HepG2 (cell line): ENCODE measurements around the gene SCGB3A1.

ENCODE experiments used
- KAT2B ChIP-seq: fragments of 150-350 bp; IDR thresholded peaks from 2 replicates; pipeline ENCODE4 v1.6.1; 2014; ENCODE audit warnings: low read depth, low read length, borderline replicate concordance
- KAT7 ChIP-seq: IDR thresholded peaks from 2 replicates; pipeline ENCODE4 v1.6.1; 2018; ENCODE audit warnings: borderline replicate concordance, missing compliant biosample characterization
- MAFK ChIP-seq, 2 experiments: IDR thresholded peaks in 1 of 2; conservative IDR thresholded peaks in 1 of 2; 2 replicates each; pipeline ENCODE4 v1.6.1; 2011; ENCODE audit warnings: improper control_type of control experiment in 2 of 2, low read length in 2 of 2
- RBAK ChIP-seq: sonication (generic); formaldehyde crosslinking; IDR thresholded peaks from 2 replicates; pipeline ENCODE4 v1.5.1; 2020; ENCODE audit warnings: mild to moderate bottlenecking, missing genetic modification reagents
- SMC3 ChIP-seq: IDR thresholded peaks from 2 replicates; pipeline ENCODE4 v1.6.1; 2011; ENCODE audit warnings: low read length, improper control_type of control experiment
- TOPORS ChIP-seq: sonication (generic); formaldehyde crosslinking; IDR thresholded peaks from 2 replicates; pipeline ENCODE4 v1.8.0; 2023; ENCODE audit warnings: mild to moderate bottlenecking, missing genetic modification reagents
- ZFYVE20 ChIP-seq: sonication (generic); formaldehyde crosslinking; IDR thresholded peaks from 2 replicates; pipeline ENCODE4 v1.8.0; 2023; ENCODE audit warnings: low read depth, mild to moderate bottlenecking, moderate library complexity, missing genetic modification reagents, borderline replicate concordance
- ZNF124 ChIP-seq: sonication (generic); formaldehyde crosslinking; IDR thresholded peaks from 2 replicates; pipeline ENCODE4 v1.4.0; 2020; ENCODE audit warnings: missing genetic modification reagents
- ZNF343 ChIP-seq: sonication (generic); formaldehyde crosslinking; IDR thresholded peaks from 2 replicates; pipeline ENCODE4 v1.4.0; 2020; ENCODE audit warnings: mild to moderate bottlenecking, missing genetic modification reagents
- ZSCAN12 ChIP-seq: sonication (generic); formaldehyde crosslinking; IDR thresholded peaks from 2 replicates; pipeline ENCODE4 v1.9.0; 2021; ENCODE audit warnings: mild to moderate bottlenecking, missing genetic modification reagents
- TF ChIP-seq, protein P1 (sequence below): sonication (generic); formaldehyde crosslinking; IDR thresholded peaks from 2 replicates; pipeline ENCODE4 v1.4.0; 2020; ENCODE audit warnings: missing genetic modification reagents
- TF ChIP-seq, protein P2 (sequence below): sonication (generic); formaldehyde crosslinking; IDR thresholded peaks from 2 replicates; pipeline ENCODE4 v1.5.0; 2020; ENCODE audit warnings: mild to moderate bottlenecking, missing genetic modification reagents, moderate library complexity
- TF ChIP-seq, protein P3 (sequence below): sonication (generic); IDR thresholded peaks from 2 replicates; pipeline ENCODE4 v1.6.1; 2016; ENCODE audit warnings: low read depth, borderline replicate concordance

GRCh38 chr5:180604271-180604670 is 13.0 kb upstream of the SCGB3A1 start:
- TF ChIP-seq ZNF343 (CRISPR knock-in tag) (no peak), SMC3 (no peak), KAT2B (no peak), MAFK (conservative IDR thresholded peaks at IDR 0.05 in 1 of 2, IDR thresholded peaks at IDR 0.05 in 1 of 2; ENCODE audit: low read length in 2 of 2) (no peak), KAT7 (no peak), TOPORS (CRISPR knock-in tag) (no peak), ZFYVE20 (CRISPR knock-in tag) (no peak), ZNF124 (no peak), RBAK (CRISPR knock-in tag) (no peak), ZSCAN12 (CRISPR knock-in tag) (no peak)
- TF ChIP-seq, protein P1, sequence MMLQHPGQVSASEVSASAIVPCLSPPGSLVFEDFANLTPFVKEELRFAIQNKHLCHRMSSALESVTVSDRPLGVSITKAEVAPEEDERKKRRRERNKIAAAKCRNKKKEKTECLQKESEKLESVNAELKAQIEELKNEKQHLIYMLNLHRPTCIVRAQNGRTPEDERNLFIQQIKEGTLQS (CRISPR knock-in tag), result no peak
- TF ChIP-seq, protein P2, sequence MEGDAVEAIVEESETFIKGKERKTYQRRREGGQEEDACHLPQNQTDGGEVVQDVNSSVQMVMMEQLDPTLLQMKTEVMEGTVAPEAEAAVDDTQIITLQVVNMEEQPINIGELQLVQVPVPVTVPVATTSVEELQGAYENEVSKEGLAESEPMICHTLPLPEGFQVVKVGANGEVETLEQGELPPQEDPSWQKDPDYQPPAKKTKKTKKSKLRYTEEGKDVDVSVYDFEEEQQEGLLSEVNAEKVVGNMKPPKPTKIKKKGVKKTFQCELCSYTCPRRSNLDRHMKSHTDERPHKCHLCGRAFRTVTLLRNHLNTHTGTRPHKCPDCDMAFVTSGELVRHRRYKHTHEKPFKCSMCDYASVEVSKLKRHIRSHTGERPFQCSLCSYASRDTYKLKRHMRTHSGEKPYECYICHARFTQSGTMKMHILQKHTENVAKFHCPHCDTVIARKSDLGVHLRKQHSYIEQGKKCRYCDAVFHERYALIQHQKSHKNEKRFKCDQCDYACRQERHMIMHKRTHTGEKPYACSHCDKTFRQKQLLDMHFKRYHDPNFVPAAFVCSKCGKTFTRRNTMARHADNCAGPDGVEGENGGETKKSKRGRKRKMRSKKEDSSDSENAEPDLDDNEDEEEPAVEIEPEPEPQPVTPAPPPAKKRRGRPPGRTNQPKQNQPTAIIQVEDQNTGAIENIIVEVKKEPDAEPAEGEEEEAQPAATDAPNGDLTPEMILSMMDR (CRISPR knock-in tag), result no peak
- TF ChIP-seq, protein P3, sequence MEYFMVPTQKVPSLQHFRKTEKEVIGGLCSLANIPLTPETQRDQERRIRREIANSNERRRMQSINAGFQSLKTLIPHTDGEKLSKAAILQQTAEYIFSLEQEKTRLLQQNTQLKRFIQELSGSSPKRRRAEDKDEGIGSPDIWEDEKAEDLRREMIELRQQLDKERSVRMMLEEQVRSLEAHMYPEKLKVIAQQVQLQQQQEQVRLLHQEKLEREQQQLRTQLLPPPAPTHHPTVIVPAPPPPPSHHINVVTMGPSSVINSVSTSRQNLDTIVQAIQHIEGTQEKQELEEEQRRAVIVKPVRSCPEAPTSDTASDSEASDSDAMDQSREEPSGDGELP, result no peak
